PC-3 (cell line): Measurements from ENCODE around the gene PARP6.

Experiments
- CTCF ChIP-seq: fragments of 300-600 bp; sonication (generic); conservative IDR thresholded peaks from 2 replicates; pipeline ENCODE4 v1.5.1; 2017; ENCODE audit warnings: antibody characterized with exemption, low read depth, mild to moderate bottlenecking, low read length
- EZH2 ChIP-seq: fragments of 300-600 bp; sonication (generic); IDR thresholded peaks from one replicate; pipeline ENCODE4 v1.6.1; 2017; ENCODE audit warnings: antibody characterized with exemption, mild to moderate bottlenecking, low read length; ENCODE audit not compliant: unreplicated experiment
- EZH2phosphoT487 ChIP-seq: fragments of 300-600 bp; sonication (generic); IDR thresholded peaks from 2 replicates; pipeline ENCODE4 v1.6.1; 2018; ENCODE audit warnings: mild to moderate bottlenecking, antibody characterized with exemption, low read length, borderline replicate concordance

- TF ChIP-seq EZH2phosphoT487 (no peak), CTCF (no peak), EZH2 (no peak)
These were observed 35.1 kb downstream of the PARP6 start for GRCh38 chr15:72237029-72237852.
